GM12878 (cell line): ENCODE results near the gene KRI1. TPM values are rescaled to one million over a fixed set of nuclear protein-coding genes. Genes with fewer than 3 reads are reported as not detected.

Source experiments
- BCLAF1 ChIP-seq: fragments of 450-650 bp; IDR thresholded peaks from 2 replicates; pipeline ENCODE4 v1.6.1; 2017; ENCODE audit warnings: antibody characterized with exemption, mild to moderate bottlenecking, moderate library complexity
- NRF1 ChIP-seq: conservative IDR thresholded peaks from 2 replicates; pipeline ENCODE4 v1.6.1; 2011; ENCODE audit warnings: mild to moderate bottlenecking, low read depth, low read length, improper control_type of control experiment
- SMC3 ChIP-seq: IDR thresholded peaks from 2 replicates; pipeline ENCODE4 v1.6.1; 2011; ENCODE audit warnings: low read length, improper control_type of control experiment, borderline replicate concordance
- TCF3 ChIP-seq: IDR thresholded peaks from 2 replicates; pipeline ENCODE4 v1.6.1; 2012; ENCODE audit warnings: low read depth, mild to moderate bottlenecking, low read length, borderline replicate concordance; ENCODE audit not compliant: insufficient read depth
- polyA plus RNA-seq, 11 experiments: library from polyadenylated mRNA; depleted of rRNA in 4 of 11; unstranded in 6 of 11; stranded (reverse) in 5 of 11; fragments of >200 nt; fragmentation: Nextera tagmentation in 4 of 11; fragmentation: Illumina TruSeq in 1 of 11; extraction: Ambion mirVana in 4 of 11; extraction: Trizol in 1 of 11; gene quantifications; 1 replicate in 1 of 11; 2 replicates in 10 of 11; pipeline versions ENCODE4 v1.2.1 to v1.2.3, GENCODE V29; 2011 to 2016; ENCODE audit warnings: inconsistent platforms in 2 of 11, missing spikeins in 2 of 11, low read depth in 1 of 11
- total RNA-seq, 4 experiments: library from RNA; depleted of rRNA in 3 of 4; stranded (reverse); fragments of >200 nt in 3 of 4; fragmentation: Illumina TruSeq in 1 of 4; extraction: Trizol in 1 of 4; gene quantifications; 2 replicates each; pipeline versions ENCODE4 v1.2.1 to v1.2.3, GENCODE V29; 2013 to 2021
- TF ChIP-seq, protein P1 (sequence below): fragments of 450-650 bp; IDR thresholded peaks from 2 replicates; pipeline ENCODE4 v1.6.1; 2014; ENCODE audit warnings: mild to moderate bottlenecking
- TF ChIP-seq, protein P2 (sequence below): IDR thresholded peaks from 2 replicates; pipeline ENCODE4 v1.6.1; 2011; ENCODE audit warnings: borderline replicate concordance, low read depth, mild to moderate bottlenecking, moderate library complexity, mixed read lengths, low read length; ENCODE audit not compliant: insufficient read depth; ENCODE audit errors: extremely low read length

The KRI1 gene
- total and polyA plus RNA-seq, 10 of the 15 experiments (the other 5 are each of a cell fraction or from before 2014, with no cell fraction given): 0.98 to 42.5 (median 24.7) TPM

DNA sequence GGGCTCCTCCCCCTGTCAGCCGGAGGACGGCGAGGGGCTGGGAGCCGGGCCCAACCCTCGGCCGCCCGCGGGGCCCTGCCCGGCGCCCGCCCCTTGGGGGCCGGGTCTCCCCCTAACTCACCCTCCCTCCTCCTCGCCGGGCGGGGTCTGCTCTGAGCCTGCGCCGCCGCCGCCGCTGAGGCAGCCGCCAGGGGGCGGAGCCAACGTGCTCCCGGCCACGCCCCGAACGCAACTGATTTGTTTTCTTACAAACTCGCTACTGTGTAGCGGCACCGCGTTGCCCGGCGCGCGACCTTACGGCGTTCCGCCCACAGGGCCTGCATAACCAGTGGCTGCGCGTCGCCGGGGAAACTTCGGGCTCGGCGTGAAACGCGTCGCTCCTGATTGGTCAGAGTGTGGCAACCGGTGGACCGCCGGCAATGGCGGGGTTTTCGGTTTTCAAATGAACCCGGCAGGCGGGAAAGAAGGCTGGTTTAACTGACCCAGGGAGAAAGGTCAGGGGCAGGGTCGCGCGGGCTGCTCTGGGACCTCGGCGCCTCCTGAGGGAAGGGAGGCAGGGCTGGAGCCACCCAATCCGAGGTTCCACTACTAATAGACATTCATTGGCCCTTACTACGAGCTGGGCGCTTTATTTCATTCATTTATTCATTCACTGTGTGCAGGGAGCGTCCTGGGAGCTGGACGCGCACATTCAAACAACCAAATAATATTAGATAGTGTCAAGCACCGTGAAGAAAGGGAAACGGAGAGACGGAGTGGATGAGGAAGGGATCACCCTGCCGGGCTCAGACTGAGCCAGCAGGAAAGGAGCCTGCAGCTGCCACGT is 3.2 kb upstream of the KRI1 start, which contains the start of gene CDKN2D (continued):
- peak; percentile 63 for TF ChIP-seq NRF1
- peak; percentile 25; the same call in 1 of the 2 replicates for TF ChIP-seq TCF3
- TF ChIP-seq SMC3: no peak
- TF ChIP-seq BCLAF1: no peak
- TF ChIP-seq, protein P1, sequence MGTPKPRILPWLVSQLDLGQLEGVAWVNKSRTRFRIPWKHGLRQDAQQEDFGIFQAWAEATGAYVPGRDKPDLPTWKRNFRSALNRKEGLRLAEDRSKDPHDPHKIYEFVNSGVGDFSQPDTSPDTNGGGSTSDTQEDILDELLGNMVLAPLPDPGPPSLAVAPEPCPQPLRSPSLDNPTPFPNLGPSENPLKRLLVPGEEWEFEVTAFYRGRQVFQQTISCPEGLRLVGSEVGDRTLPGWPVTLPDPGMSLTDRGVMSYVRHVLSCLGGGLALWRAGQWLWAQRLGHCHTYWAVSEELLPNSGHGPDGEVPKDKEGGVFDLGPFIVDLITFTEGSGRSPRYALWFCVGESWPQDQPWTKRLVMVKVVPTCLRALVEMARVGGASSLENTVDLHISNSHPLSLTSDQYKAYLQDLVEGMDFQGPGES: peak; percentile 87
- TF ChIP-seq, protein P2, sequence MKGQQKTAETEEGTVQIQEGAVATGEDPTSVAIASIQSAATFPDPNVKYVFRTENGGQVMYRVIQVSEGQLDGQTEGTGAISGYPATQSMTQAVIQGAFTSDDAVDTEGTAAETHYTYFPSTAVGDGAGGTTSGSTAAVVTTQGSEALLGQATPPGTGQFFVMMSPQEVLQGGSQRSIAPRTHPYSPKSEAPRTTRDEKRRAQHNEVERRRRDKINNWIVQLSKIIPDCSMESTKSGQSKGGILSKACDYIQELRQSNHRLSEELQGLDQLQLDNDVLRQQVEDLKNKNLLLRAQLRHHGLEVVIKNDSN: no peak
